Lung (tissue), 12 donors: Measurements from ENCODE around the gene TEX54. TPM values are rescaled to one million over a fixed set of nuclear protein-coding genes. Genes with fewer than 3 reads are reported as not detected.
A peak's percentile ranks its signal among the peaks of the same experiment; 100 is the strongest.

Experiments
- ATAC-seq: fragments of 200-7000 bp; cut with Tn5 transposase; one replicate; pipeline ENCODE4 v1.9.1; 2020; ENCODE audit warnings: moderate number of reproducible peaks; ENCODE audit not compliant: insufficient read depth, low FRiP score
- DNase-seq, 3 donors: peaks; one replicate each; pipeline ENCODE4 v3.0.0-alpha.2; 2013 to 2017
- H3K27ac ChIP-seq, 2 donors: one replicate each; pipeline ENCODE4 v1.5.1; 2013; ENCODE audit warnings: mild to moderate bottlenecking in 2 of 2, moderate library complexity in 2 of 2, control low read depth in 1 of 2, inconsistent platforms in 1 of 2, low read depth in 1 of 2, low read length in 1 of 2
- H3K27me3 ChIP-seq, 3 donors: one replicate each; pipeline ENCODE4 v1.5.1; 2013; ENCODE audit warnings: low read length in 2 of 3; ENCODE audit not compliant: control insufficient read depth in 3 of 3, insufficient read depth in 3 of 3
- H3K36me3 ChIP-seq, 4 donors: one replicate each; pipeline ENCODE4 v1.5.1; 2013; ENCODE audit warnings: low read length in 4 of 4, mild to moderate bottlenecking in 1 of 4, moderate library complexity in 1 of 4; ENCODE audit not compliant: control insufficient read depth in 4 of 4, insufficient read depth in 4 of 4
- H3K4me1 ChIP-seq, 5 donors: one replicate each; pipeline ENCODE4 v1.5.1; 2013; ENCODE audit warnings: low read length in 5 of 5, mild to moderate bottlenecking in 2 of 5, moderate library complexity in 1 of 5; ENCODE audit not compliant: control insufficient read depth in 5 of 5, insufficient read depth in 5 of 5
- H3K4me3 ChIP-seq: one replicate; pipeline ENCODE4 v1.5.1; 2013; ENCODE audit warnings: mild to moderate bottlenecking, control low read depth, moderate library complexity
- H3K9ac ChIP-seq, 2 donors: one replicate each; pipeline ENCODE4 v1.5.1; 2013; ENCODE audit warnings: low read length in 2 of 2, control low read depth in 1 of 2; ENCODE audit not compliant: insufficient read depth in 1 of 2
- H3K9me3 ChIP-seq, 4 donors: one replicate each; pipeline ENCODE4 v1.5.1; 2013; ENCODE audit warnings: low read length in 3 of 4, mild to moderate bottlenecking in 1 of 4, moderate library complexity in 1 of 4; ENCODE audit not compliant: control insufficient read depth in 4 of 4, insufficient read depth in 3 of 4
- WGBS, 2 donors: extraction: QIAGEN DNeasy Blood & Tissue Kit; methylation state at CpG; one replicate each; pipeline ENCODE4 v1.1.7; 2013; 5-methylcytosine and 5-hydroxymethylcytosine counted together
- polyA plus RNA-seq, 2 donors: library from polyadenylated mRNA; stranded (reverse); fragments of 200-250 nt; gene quantifications; one replicate each; pipeline ENCODE4 v1.2.1, GENCODE V29; 2013
- total RNA-seq, 2 donors: library from RNA; depleted of rRNA in 1 of 2; stranded (reverse); fragments of >200 nt in 1 of 2; gene quantifications; one replicate each; pipeline ENCODE4 v1.2.1, GENCODE V29; 2014 to 2021
- TF ChIP-seq, protein P1 (sequence below): IDR thresholded peaks from 2 replicates; pipeline ENCODE4 v1.5.1; 2012; ENCODE audit warnings: mild to moderate bottlenecking; ENCODE audit errors: control extremely low read depth, extremely low read depth
- donor health status: control.
- donor health status: control.
- donor health status: Bipolar disorder and iron deficiency.
- donor health status: healthy.
- donor health status: DM: yes; HTN: yes; CAD: no.

Gene TEX54
- total and polyA plus RNA-seq, 4 donors: not detected

DNA sequence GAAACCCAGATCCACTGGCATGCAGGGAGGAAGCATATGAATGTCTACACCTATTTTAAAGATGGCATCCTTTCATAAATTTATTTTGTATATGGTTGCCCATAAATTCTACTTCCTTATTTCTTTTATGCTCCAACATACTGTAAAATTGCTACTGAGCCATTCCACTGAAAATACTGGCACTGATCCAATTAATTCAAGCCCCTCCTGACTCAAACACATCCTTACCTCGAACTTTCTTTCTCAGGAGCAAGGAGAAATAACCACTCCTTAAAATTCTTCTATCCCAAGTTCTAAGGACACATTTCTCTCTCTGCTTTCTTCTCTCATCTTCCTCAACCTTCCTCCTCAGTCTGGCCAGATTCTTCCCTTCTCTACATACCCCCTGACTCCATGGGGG is 21.9 kb downstream of the TEX54 start:
- no peak overlapping the region for H3K9ac ChIP-seq
- 22 to 48% methylated on average over 1 of the region's 1 CpG for WGBS, 2 donors
- H3K4me3 ChIP-seq: no peak overlapping the region
- no peaks in the 10 kb centered on the region for H3K27me3 ChIP-seq
- no peak overlapping the region for H3K27ac ChIP-seq
- DNase-seq (no peak), ATAC-seq (no peak)
- TF ChIP-seq, protein P1, sequence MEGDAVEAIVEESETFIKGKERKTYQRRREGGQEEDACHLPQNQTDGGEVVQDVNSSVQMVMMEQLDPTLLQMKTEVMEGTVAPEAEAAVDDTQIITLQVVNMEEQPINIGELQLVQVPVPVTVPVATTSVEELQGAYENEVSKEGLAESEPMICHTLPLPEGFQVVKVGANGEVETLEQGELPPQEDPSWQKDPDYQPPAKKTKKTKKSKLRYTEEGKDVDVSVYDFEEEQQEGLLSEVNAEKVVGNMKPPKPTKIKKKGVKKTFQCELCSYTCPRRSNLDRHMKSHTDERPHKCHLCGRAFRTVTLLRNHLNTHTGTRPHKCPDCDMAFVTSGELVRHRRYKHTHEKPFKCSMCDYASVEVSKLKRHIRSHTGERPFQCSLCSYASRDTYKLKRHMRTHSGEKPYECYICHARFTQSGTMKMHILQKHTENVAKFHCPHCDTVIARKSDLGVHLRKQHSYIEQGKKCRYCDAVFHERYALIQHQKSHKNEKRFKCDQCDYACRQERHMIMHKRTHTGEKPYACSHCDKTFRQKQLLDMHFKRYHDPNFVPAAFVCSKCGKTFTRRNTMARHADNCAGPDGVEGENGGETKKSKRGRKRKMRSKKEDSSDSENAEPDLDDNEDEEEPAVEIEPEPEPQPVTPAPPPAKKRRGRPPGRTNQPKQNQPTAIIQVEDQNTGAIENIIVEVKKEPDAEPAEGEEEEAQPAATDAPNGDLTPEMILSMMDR: no peak
- H3K9me3 ChIP-seq: no peaks in the 10 kb centered on the region
- peaks cover 2 to 9% (median 4%) of the 10 kb centered on the region in 4 donors for H3K36me3 ChIP-seq
- H3K4me1 ChIP-seq: peaks cover 0 to 10% (median 6%) of the 10 kb centered on the region in 5 donors

DNA sequence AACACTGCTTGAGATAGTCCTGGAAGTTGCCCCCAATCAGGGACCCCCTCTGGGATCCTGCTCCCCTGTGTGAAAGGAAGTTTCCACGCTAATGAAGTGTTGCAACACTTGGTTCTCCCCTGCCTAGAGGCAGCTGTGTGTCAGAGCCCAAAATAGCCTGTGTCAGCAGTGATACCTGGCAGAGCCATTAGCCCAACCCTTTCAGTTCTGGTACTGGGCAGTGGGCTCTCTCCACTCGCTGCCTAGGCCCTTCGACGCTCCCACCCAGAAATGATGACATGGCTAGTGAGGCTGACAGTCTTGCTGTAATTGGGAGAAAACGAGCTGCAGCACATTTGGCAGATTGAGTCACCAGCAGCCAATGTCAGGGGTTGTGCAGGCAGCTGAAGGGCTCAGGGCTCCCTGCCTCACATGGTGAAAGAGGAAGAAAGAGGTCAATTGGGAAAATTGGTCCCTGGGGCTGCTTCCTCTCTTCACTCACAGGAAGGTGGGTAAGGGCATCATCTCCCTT is 26.0 kb downstream of the TEX54 start:
- 43 to 62% methylated on average over 5 of the region's 5 CpGs for WGBS, 2 donors
- Histone ChIP-seq H3K9ac (no peak overlapping the region), H3K9me3 (no peaks in the 10 kb centered on the region), H3K27me3 (no peaks in the 10 kb centered on the region), H3K4me3 (no peak overlapping the region), H3K36me3 (peaks cover 4 to 19% (median 12%) of the 10 kb centered on the region in 4 donors), H3K27ac (peak overlapping the region; percentile 64 to 88), H3K4me1 (peaks cover 0 to 24% (median 13%) of the 10 kb centered on the region in 5 donors)
- ATAC-seq (no peak), DNase-seq (peak in 2 of 3 donors; percentile 20 to 34)
- TF ChIP-seq, protein P1: no peak

DNA sequence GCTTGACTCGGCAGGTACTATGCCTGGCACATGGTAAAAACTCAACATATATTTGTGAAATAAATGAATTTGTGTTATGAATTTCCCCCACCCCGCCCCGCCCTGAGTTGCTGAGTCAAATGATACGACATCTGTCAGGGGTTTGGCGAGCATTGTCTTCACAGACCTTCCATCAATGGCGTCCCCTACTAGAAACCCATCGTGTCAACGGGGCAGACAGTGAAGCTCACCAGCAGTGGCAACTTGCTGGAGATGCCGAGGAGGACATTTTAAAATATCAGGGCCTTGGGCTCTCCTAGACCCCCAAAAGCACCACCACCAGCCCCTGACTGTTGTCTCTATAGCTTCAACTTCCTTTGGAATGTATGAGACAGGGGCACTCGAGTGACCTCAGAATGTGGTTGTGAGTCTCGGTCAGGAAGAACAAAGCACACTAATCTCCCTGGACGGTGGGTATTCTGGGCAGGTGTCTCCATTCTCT is 26.6 kb downstream of the TEX54 start:
- H3K9ac ChIP-seq: peak overlapping the region; percentile 73 to 94
- no peak overlapping the region for H3K4me3 ChIP-seq
- peak overlapping the region; percentile 88 to 98 for H3K27ac ChIP-seq
- H3K9me3 ChIP-seq: no peaks in the 10 kb centered on the region
- ATAC-seq: no peak
- H3K4me1 ChIP-seq: peaks cover 0 to 24% (median 13%) of the 10 kb centered on the region in 5 donors
- peaks cover 7 to 26% (median 18%) of the 10 kb centered on the region in 4 donors for H3K36me3 ChIP-seq
- no peaks in the 10 kb centered on the region for H3K27me3 ChIP-seq
- WGBS, 2 donors: 18 to 29% methylated on average over 12 of the region's 12 CpGs
- DNase-seq: peak; percentile 15 to 29 (median 19)
- TF ChIP-seq, protein P1: no peak
